OCI-LY7 (cell line): Measurements from ENCODE around the gene ELMO2. TPM values are rescaled to one million over a fixed set of nuclear protein-coding genes. Genes with fewer than 3 reads are reported as not detected.

Experiments used
- BruUV-seq: library from RNA; stranded (reverse); fragments of 400-500 nt; replicated peaks from 2 replicates; lab custom pipeline; 2021; lab: Mats Ljungman, UMichigan
- CTCF ChIA-PET: fragments of 300-600 bp; sonication (Branson Sonifier 250); formaldehyde crosslinking; loops from one replicate; lab custom pipeline; 2022; ENCODE audit warnings: antibody characterized with exemption; ENCODE audit not compliant: unreplicated experiment; lab: Charles Lee
- POLR2A ChIA-PET: fragments of 300-600 bp; sonication (Branson Sonifier 250); formaldehyde crosslinking; loops from one replicate; lab custom pipeline; 2022; ENCODE audit warnings: antibody characterized with exemption; lab: Charles Lee
- DNase-seq: peaks from one replicate; pipeline ENCODE4 v3.0.0-alpha.2; 2015; ENCODE audit warnings: low spot score
- H2AFZ ChIP-seq: fragments of 200-600 bp; sonication (generic), shearing (Covaris generic); 2 replicates; pipeline ENCODE4 v1.6.1; 2014; ENCODE audit warnings: mild to moderate bottlenecking, antibody characterized with exemption, low read length, moderate library complexity
- H3K27ac ChIP-seq: fragments of 200-600 bp; sonication (generic); 2 replicates; pipeline ENCODE4 v1.5.1; 2014; ENCODE audit warnings: mixed run types, low read depth, mild to moderate bottlenecking, moderate library complexity, low read length, inconsistent platforms; ENCODE audit not compliant: poor library complexity, severe bottlenecking
- H3K36me3 ChIP-seq: fragments of 200-600 bp; sonication (generic); 2 replicates; pipeline ENCODE4 v1.6.1; 2014; ENCODE audit warnings: mild to moderate bottlenecking, antibody characterized with exemption, low read length, moderate library complexity, mixed read lengths; ENCODE audit not compliant: insufficient read depth
- H3K4me1 ChIP-seq: fragments of 200-600 bp; sonication (generic); 2 replicates; pipeline ENCODE4 v1.5.1; 2014; ENCODE audit warnings: mild to moderate bottlenecking, low read length; ENCODE audit not compliant: insufficient read depth, poor library complexity, severe bottlenecking
- H3K4me2 ChIP-seq: fragments of 200-600 bp; sonication (generic); 2 replicates; pipeline ENCODE4 v1.6.1; 2014; ENCODE audit warnings: mild to moderate bottlenecking, low read length
- H3K4me3 ChIP-seq: fragments of 200-600 bp; sonication (generic); 2 replicates; pipeline ENCODE4 v1.5.1; 2014; ENCODE audit warnings: mild to moderate bottlenecking, low read depth, low read length; ENCODE audit not compliant: poor library complexity, severe bottlenecking
- H3K79me2 ChIP-seq: fragments of 200-600 bp; sonication (generic); 2 replicates; pipeline ENCODE4 v1.6.1; 2016; ENCODE audit warnings: low read depth, mild to moderate bottlenecking, low read length, moderate library complexity, mixed read lengths; ENCODE audit not compliant: insufficient read depth
- H3K9me2 ChIP-seq: fragments of 200-600 bp; sonication (generic); 2 replicates; pipeline ENCODE4 v1.6.1; 2016; ENCODE audit warnings: mild to moderate bottlenecking, low read length, mixed read lengths; ENCODE audit not compliant: insufficient read depth
- H3K9me3 ChIP-seq: fragments of 200-600 bp; sonication (generic); 2 replicates; pipeline ENCODE4 v1.6.1; 2014; ENCODE audit warnings: mild to moderate bottlenecking, mixed run types, low read length, mixed read lengths
- H4K20me1 ChIP-seq: fragments of 200-600 bp; sonication (generic); 2 replicates; pipeline ENCODE4 v1.6.1; 2014; ENCODE audit warnings: mild to moderate bottlenecking, antibody characterized with exemption, low read length, moderate library complexity, mixed read lengths; ENCODE audit not compliant: insufficient read depth
- CTCF ChIP-seq: fragments of 200-600 bp; sonication (generic); conservative IDR thresholded peaks from 2 replicates; pipeline ENCODE4 v1.5.1; 2014; ENCODE audit warnings: mild to moderate bottlenecking, antibody characterized with exemption, low read length, moderate library complexity, mixed read lengths
- EZH2phosphoT487 ChIP-seq: fragments of 200-600 bp; sonication (generic); IDR thresholded peaks from 2 replicates; pipeline ENCODE4 v1.6.1; 2018; ENCODE audit warnings: low read depth, borderline replicate concordance, mild to moderate bottlenecking, mixed run types, antibody characterized with exemption, low read length, moderate library complexity, mixed read lengths
- intact Hi-C: fragments of 100-400 bp; cut with micrococcal nuclease; formaldehyde crosslinking; loops from one replicate; pipeline ENCODE4 v1.10.0; 2022; ENCODE audit not compliant: unreplicated experiment
- total RNA-seq, 2 experiments: library from RNA; depleted of rRNA in 1 of 2; stranded (reverse); fragments of >200 nt in 1 of 2; shearing (Covaris generic) in 1 of 2; gene quantifications; 2 replicates each; pipeline ENCODE4 v1.2.3, GENCODE V29; 2014 to 2022

ELMO2 gene
- total RNA-seq, 2 experiments from 2014 or later = 16.0 to 36.4 TPM

- TF ChIP-seq CTCF = no peak
- TF ChIP-seq EZH2phosphoT487 = no peak
- Histone ChIP-seq H2AFZ (no peak overlapping the region), H3K9me2 (no peaks in the 10 kb centered on the region), H4K20me1 (no peaks in the 10 kb centered on the region), H3K79me2 (no peaks in the 10 kb centered on the region), H3K4me1 (no peaks in the 10 kb centered on the region), H3K27ac (no peak overlapping the region), H3K4me3 (no peak overlapping the region), H3K36me3 (no peaks in the 10 kb centered on the region), H3K4me2 (no peak overlapping the region), H3K9me3 (no peaks in the 10 kb centered on the region)
- intact Hi-C loops = no loop called here
- no peak for DNase-seq
- CTCF ChIA-PET = no interaction called here
- BruUV-seq = no TSS peak
- POLR2A ChIA-PET = no interaction called here
Measured at GRCh38 chr20:46341074-46342009, 65.1 kb downstream of the ELMO2 start.

GRCh38 chr20:46339037-46339436 lies 67.4 kb downstream of the ELMO2 start:
- H3K27ac ChIP-seq = no peak overlapping the region
- TF ChIP-seq EZH2phosphoT487 = no peak
- TF ChIP-seq CTCF = no peak
- H3K79me2 ChIP-seq = no peaks in the 10 kb centered on the region
- intact Hi-C loops = no loop called here
- H3K4me2 ChIP-seq = no peak overlapping the region
- CTCF ChIA-PET = no interaction called here
- POLR2A ChIA-PET = no interaction called here
- no peak overlapping the region for H3K4me3 ChIP-seq
- H4K20me1 ChIP-seq = no peaks in the 10 kb centered on the region
- H3K9me2 ChIP-seq = no peaks in the 10 kb centered on the region
- no peaks in the 10 kb centered on the region for H3K4me1 ChIP-seq
- no peaks in the 10 kb centered on the region for H3K36me3 ChIP-seq
- H3K9me3 ChIP-seq = no peaks in the 10 kb centered on the region
- BruUV-seq = no TSS peak
- DNase-seq = no peak
- no peak overlapping the region for H2AFZ ChIP-seq

- BruUV-seq = no TSS peak
- Histone ChIP-seq H3K4me3 (no peak overlapping the region), H2AFZ (no peak overlapping the region), H3K9me3 (no peaks in the 10 kb centered on the region), H3K9me2 (no peaks in the 10 kb centered on the region), H3K27ac (no peak overlapping the region), H4K20me1 (no peaks in the 10 kb centered on the region), H3K4me1 (no peaks in the 10 kb centered on the region), H3K36me3 (no peaks in the 10 kb centered on the region), H3K4me2 (no peak overlapping the region), H3K79me2 (no peaks in the 10 kb centered on the region)
- no peak for DNase-seq
- TF ChIP-seq CTCF (no peak), EZH2phosphoT487 (no peak)
- ChIA-PET POLR2A (no interaction called here), CTCF (no interaction called here)
- intact Hi-C loops = no loop called here
Measured at GRCh38 chr20:46336735-46337134, 69.7 kb downstream of the ELMO2 start.
